GM12878 (cell line): ENCODE measurements around the gene NHSL1. TPM values are rescaled to one million over a fixed set of nuclear protein-coding genes. Genes with fewer than 3 reads are reported as not detected.

Experiments
- ATAC-seq: fragments of 200-7000 bp; cut with Tn5 transposase; 3 replicates; pipeline ENCODE4 v1.9.1; 2020; ENCODE audit warnings: mild to moderate bottlenecking, moderate library complexity
- BruUV-seq: library from RNA; stranded (reverse); fragments of 400-500 nt; replicated peaks from 2 replicates; lab custom pipeline; 2021; lab: Mats Ljungman, UMichigan
- CTCF ChIA-PET: fragments of 300-600 bp; sonication (Branson Sonifier 250); formaldehyde crosslinking; extraction: SDS; loops from one replicate; lab custom pipeline; 2021; ENCODE audit warnings: inconsistent platforms; lab: Yijun Ruan, JAX
- POLR2A ChIA-PET: fragments of 350-600 bp; formaldehyde crosslinking; extraction: SDS; loops from one replicate; lab custom pipeline; 2021; ENCODE audit warnings: inconsistent platforms; lab: Charles Lee
- RAD21 ChIA-PET: fragments of 300-600 bp; sonication (Branson Sonifier 250); formaldehyde crosslinking; loops from one replicate; lab custom pipeline; 2023; ENCODE audit warnings: antibody characterized with exemption; ENCODE audit not compliant: unreplicated experiment; lab: Charles Lee
- SMC1A ChIA-PET: fragments of 300-600 bp; sonication (Branson Sonifier 250); formaldehyde crosslinking; loops from one replicate; lab custom pipeline; 2023; ENCODE audit not compliant: unreplicated experiment, uncharacterized antibody; lab: Charles Lee
- DNase-seq: peaks from one replicate; pipeline ENCODE4 v3.0.0-alpha.2; 2011; ENCODE audit warnings: low read depth, low spot score
- FAIRE-seq: peaks from 3 replicates; lab custom pipeline; 2011; peaks lifted over from hg19 to GRCh38; lab: Jason Lieb, UNC
- H2AFZ ChIP-seq: 2 replicates; pipeline ENCODE4 v1.6.0; 2011; ENCODE audit warnings: low read depth, low read length, control low read depth; ENCODE audit not compliant: control insufficient read depth
- H3K27ac ChIP-seq: 2 replicates; pipeline ENCODE4 v1.5.1; 2011; ENCODE audit warnings: control low read depth; ENCODE audit not compliant: control insufficient read depth, insufficient read depth
- H3K27me3 ChIP-seq, 2 experiments: replicated peaks in 1 of 2; 2 replicates each; pipeline versions ENCODE4 v1.6.0 to v1.6.1; 2011; ENCODE audit warnings: low read length in 1 of 2; ENCODE audit not compliant: control insufficient read depth in 2 of 2, insufficient read depth in 2 of 2
- H3K36me3 ChIP-seq, 2 experiments: 2 replicates each; pipeline ENCODE4 v1.5.1; 2011; ENCODE audit warnings: low read length in 1 of 2; ENCODE audit not compliant: control insufficient read depth in 2 of 2, insufficient read depth in 2 of 2
- H3K4me1 ChIP-seq: 2 replicates; pipeline ENCODE4 v1.6.1; 2011; ENCODE audit warnings: mild to moderate bottlenecking, low read length, moderate library complexity, mixed read lengths; ENCODE audit not compliant: control insufficient read depth, insufficient read depth
- H3K4me2 ChIP-seq: 2 replicates; pipeline ENCODE4 v1.6.0; 2011; ENCODE audit warnings: control low read depth; ENCODE audit not compliant: control insufficient read depth, insufficient read depth
- H3K4me3 ChIP-seq: fragments of 200-600 bp; sonication (generic); 2 replicates; pipeline ENCODE4 v1.5.1; 2016
- H3K79me2 ChIP-seq: 2 replicates; pipeline ENCODE4 v1.6.0; 2011; ENCODE audit warnings: low read length; ENCODE audit not compliant: control insufficient read depth, insufficient read depth
- H3K9ac ChIP-seq: 2 replicates; pipeline ENCODE4 v1.8.0; 2011; ENCODE audit warnings: low read length, control low read depth, mixed read lengths; ENCODE audit not compliant: control insufficient read depth, insufficient read depth
- H3K9me3 ChIP-seq: replicated peaks from 3 replicates; pipeline ENCODE4 v1.5.1; 2011; ENCODE audit warnings: mild to moderate bottlenecking, low read length; ENCODE audit not compliant: control insufficient read depth, insufficient read depth
- H4K20me1 ChIP-seq: 2 replicates; pipeline ENCODE4 v1.6.0; 2011; ENCODE audit not compliant: control insufficient read depth, insufficient read depth
- CEBPZ ChIP-seq: fragments of 150-350 bp; IDR thresholded peaks from 2 replicates; pipeline ENCODE4 v1.6.1; 2016; ENCODE audit warnings: low read depth, low read length
- YBX1 ChIP-seq: fragments of 450-650 bp; IDR thresholded peaks from 2 replicates; pipeline ENCODE4 v1.6.1; 2016; ENCODE audit warnings: antibody characterized with exemption
- ZBTB4 ChIP-seq: fragments of 450-650 bp; formaldehyde crosslinking; IDR thresholded peaks from 2 replicates; pipeline ENCODE4 v1.4.0; 2022; ENCODE audit warnings: mild to moderate bottlenecking, moderate library complexity
- WGBS: methylation state at CpG from one replicate; pipeline ENCODE4 v1.1.6; 2016; ENCODE audit warnings: low lambda C conversion rate; ENCODE audit not compliant: insufficient replicate concordance, insufficient coverage; ENCODE audit errors: missing lambda C conversion rate; 5-methylcytosine and 5-hydroxymethylcytosine counted together
- in situ Hi-C: fragments of 300-500 bp; cut with MboI; formaldehyde crosslinking; loops from 9 replicates; pipeline ENCODE4 v1.14.3; 2018; ENCODE audit warnings: mixed read lengths
- intact Hi-C: fragments of 100-400 bp; cut with micrococcal nuclease; formaldehyde crosslinking; loops from one replicate; pipeline ENCODE4 v1.14.2; 2022; ENCODE audit not compliant: unreplicated experiment
- polyA plus RNA-seq, 11 experiments: library from polyadenylated mRNA; depleted of rRNA in 4 of 11; unstranded in 6 of 11; stranded (reverse) in 5 of 11; fragments of >200 nt; fragmentation: Nextera tagmentation in 4 of 11; fragmentation: Illumina TruSeq in 1 of 11; extraction: Ambion mirVana in 4 of 11; extraction: Trizol in 1 of 11; gene quantifications; 1 replicate in 1 of 11; 2 replicates in 10 of 11; pipeline versions ENCODE4 v1.2.1 to v1.2.3, GENCODE V29; 2011 to 2016; ENCODE audit warnings: inconsistent platforms in 2 of 11, missing spikeins in 2 of 11, low read depth in 1 of 11
- total RNA-seq, 4 experiments: library from RNA; depleted of rRNA in 3 of 4; stranded (reverse); fragments of >200 nt in 3 of 4; fragmentation: Illumina TruSeq in 1 of 4; extraction: Trizol in 1 of 4; gene quantifications; 2 replicates each; pipeline versions ENCODE4 v1.2.1 to v1.2.3, GENCODE V29; 2013 to 2021
- TF ChIP-seq, protein P1 (sequence below): fragments of 450-650 bp; IDR thresholded peaks from 2 replicates; pipeline ENCODE4 v1.6.1; 2017; ENCODE audit warnings: mild to moderate bottlenecking, low read depth, inconsistent platforms; ENCODE audit not compliant: poor library complexity, severe bottlenecking
- TF ChIP-seq, protein P2 (sequence below): fragments of 450-650 bp; IDR thresholded peaks from 2 replicates; pipeline ENCODE4 v1.6.1; 2017; ENCODE audit warnings: borderline replicate concordance

NHSL1 gene
- total and polyA plus RNA-seq, 10 of the 15 experiments (the other 5 are each of a cell fraction or from before 2014, with no cell fraction given) = 0.26 to 14.1 (median 0.90) TPM

DNA sequence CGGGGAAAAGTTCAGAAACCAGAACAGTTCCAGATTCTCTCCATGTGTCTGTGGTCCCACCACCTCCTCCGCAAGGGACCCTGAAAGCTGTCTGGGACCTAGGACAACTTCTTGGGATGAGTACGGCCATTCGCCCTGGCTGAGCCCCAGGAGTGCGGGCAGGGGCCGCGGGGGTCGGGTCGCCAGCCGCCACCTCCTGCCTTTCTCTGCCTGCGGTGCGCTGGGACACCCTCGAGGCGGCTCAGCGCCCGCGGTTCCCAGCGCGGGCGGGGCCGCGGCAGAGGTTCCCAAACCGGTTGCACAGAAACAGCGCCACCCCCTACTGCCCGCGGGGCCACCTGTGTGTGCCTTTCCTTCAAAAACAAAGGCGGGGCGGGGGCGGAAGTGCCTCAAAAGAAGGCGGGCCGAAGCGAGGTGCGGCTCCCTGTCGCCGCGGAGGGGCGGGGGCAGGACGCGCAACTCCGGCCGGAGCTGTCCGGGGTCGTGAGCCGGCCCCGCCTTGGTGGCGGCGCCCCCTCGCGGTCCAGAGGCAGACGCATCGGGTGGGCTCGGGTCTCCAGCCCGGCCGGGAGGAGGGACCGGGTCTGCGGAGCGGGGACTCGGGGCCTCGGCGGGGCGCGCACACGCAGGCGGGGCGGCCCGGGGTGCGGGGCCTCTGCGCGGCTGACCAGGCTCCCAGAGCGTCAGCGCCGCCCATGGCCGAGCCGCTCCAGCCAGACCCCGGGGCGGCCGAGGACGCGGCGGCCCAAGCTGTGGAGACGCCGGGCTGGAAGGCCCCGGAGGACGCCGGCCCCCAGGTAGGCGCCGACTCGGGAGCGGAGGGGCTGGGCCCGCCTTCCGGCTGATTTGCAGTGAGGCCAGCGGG, 95.3 kb downstream of the NHSL1 start, which contains the start of gene HEBP2:
TSS of gene HEBP2 (plus strand) at position 423 of the 865 bp plus-strand sequence. CDS start at position 696, 273 bp downstream.
- RAD21 ChIA-PET = interaction anchor here (0.8 to 4.4 kb wide), 9 partner anchors 27 to 369 kb away, joined by 3 to 26 read pairs (median 3); partner anchors contain the start of gene CCDC28A
- no peak for TF ChIP-seq YBX1
- TF ChIP-seq, protein P1, sequence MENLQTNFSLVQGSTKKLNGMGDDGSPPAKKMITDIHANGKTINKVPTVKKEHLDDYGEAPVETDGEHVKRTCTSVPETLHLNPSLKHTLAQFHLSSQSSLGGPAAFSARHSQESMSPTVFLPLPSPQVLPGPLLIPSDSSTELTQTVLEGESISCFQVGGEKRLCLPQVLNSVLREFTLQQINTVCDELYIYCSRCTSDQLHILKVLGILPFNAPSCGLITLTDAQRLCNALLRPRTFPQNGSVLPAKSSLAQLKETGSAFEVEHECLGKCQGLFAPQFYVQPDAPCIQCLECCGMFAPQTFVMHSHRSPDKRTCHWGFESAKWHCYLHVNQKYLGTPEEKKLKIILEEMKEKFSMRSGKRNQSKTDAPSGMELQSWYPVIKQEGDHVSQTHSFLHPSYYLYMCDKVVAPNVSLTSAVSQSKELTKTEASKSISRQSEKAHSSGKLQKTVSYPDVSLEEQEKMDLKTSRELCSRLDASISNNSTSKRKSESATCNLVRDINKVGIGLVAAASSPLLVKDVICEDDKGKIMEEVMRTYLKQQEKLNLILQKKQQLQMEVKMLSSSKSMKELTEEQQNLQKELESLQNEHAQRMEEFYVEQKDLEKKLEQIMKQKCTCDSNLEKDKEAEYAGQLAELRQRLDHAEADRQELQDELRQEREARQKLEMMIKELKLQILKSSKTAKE = no peak
- no peak for TF ChIP-seq ZBTB4
- no peak for TF ChIP-seq CEBPZ
- TF ChIP-seq, protein P2, sequence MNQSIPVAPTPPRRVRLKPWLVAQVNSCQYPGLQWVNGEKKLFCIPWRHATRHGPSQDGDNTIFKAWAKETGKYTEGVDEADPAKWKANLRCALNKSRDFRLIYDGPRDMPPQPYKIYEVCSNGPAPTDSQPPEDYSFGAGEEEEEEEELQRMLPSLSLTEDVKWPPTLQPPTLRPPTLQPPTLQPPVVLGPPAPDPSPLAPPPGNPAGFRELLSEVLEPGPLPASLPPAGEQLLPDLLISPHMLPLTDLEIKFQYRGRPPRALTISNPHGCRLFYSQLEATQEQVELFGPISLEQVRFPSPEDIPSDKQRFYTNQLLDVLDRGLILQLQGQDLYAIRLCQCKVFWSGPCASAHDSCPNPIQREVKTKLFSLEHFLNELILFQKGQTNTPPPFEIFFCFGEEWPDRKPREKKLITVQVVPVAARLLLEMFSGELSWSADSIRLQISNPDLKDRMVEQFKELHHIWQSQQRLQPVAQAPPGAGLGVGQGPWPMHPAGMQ = no peak

More for the DNA sequence above, 95.3 kb downstream of the NHSL1 start, which contains the start of gene HEBP2:
- intact Hi-C loops = loop anchor here (1.0 to 5.0 kb wide), 2 partner anchors 117 to 288 kb away; no protein-coding TSS in a partner anchor
- Histone ChIP-seq H3K4me2 (peak within 1 kb of the TSS; percentile 97), H4K20me1 (no peaks in the 10 kb centered on the region), H3K79me2 (no peaks in the 10 kb centered on the region), H2AFZ (peak within 1 kb of the TSS; percentile 96), H3K27me3 (no peaks in the 10 kb centered on the region), H3K4me3 (peak within 1 kb of the TSS; percentile 87), H3K36me3 (peaks cover 0 to 3% of the 10 kb centered on the region in 2 experiments; a peak in 2 of 4 replicates), H3K4me1 (peaks cover 3% of the 10 kb centered on the region; the same call in 1 of the 2 replicates), H3K9ac (peak within 1 kb of the TSS; percentile 75), H3K27ac (peak within 1 kb of the TSS; percentile 61), H3K9me3 (no peaks in the 10 kb centered on the region)
- WGBS = 1% methylated on average over 73 of the region's 92 CpGs
- BruUV-seq = no TSS peak
- ChIA-PET SMC1A (interaction anchor here (0.5 to 4.4 kb wide), 4 partner anchors 16 to 105 kb away, joined by 3 to 34 read pairs (median 3); no protein-coding TSS in a partner anchor), CTCF (interaction anchor here (0.6 to 4.2 kb wide), 14 partner anchors 11 to 288 kb away, joined by 3 to 32 read pairs (median 4); no protein-coding TSS in a partner anchor), POLR2A (interaction anchor here (0.6 to 1.0 kb wide), 2 partner anchors 44 to 52 kb away, joined by 3 read pairs; no protein-coding TSS in a partner anchor)
- peak; percentile 93 for FAIRE-seq
- peak; percentile 91 for ATAC-seq
- peak; percentile 65 for DNase-seq
- in situ Hi-C loops = no loop called here
